CD4-positive, alpha-beta T cell treated with Interferon gamma for 1 hour (primary cell): ENCODE measurements around the gene HNRNPF.
A peak's percentile ranks its signal among the peaks of the same experiment; 100 is the strongest.

Source experiments
- DNase-seq: peaks from one replicate; pipeline ENCODE4 v3.0.0-alpha.2; 2020

HNRNPF gene

DNA sequence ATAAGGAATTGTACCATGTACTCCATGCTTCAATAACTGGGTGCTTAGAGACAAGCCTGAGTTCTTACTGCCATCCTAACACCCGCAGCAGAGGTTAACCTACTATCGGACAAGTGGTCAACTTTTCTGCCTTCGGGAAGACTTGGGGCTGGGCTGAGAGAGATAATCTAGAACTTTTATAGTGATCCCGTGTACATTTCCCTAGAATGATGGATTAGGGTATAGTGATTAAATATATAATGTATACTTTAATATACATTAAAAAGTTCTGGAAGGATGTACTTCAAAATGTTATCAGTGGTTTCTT is 12.2 kb upstream of the HNRNPF start:
- no peak for DNase-seq

DNA sequence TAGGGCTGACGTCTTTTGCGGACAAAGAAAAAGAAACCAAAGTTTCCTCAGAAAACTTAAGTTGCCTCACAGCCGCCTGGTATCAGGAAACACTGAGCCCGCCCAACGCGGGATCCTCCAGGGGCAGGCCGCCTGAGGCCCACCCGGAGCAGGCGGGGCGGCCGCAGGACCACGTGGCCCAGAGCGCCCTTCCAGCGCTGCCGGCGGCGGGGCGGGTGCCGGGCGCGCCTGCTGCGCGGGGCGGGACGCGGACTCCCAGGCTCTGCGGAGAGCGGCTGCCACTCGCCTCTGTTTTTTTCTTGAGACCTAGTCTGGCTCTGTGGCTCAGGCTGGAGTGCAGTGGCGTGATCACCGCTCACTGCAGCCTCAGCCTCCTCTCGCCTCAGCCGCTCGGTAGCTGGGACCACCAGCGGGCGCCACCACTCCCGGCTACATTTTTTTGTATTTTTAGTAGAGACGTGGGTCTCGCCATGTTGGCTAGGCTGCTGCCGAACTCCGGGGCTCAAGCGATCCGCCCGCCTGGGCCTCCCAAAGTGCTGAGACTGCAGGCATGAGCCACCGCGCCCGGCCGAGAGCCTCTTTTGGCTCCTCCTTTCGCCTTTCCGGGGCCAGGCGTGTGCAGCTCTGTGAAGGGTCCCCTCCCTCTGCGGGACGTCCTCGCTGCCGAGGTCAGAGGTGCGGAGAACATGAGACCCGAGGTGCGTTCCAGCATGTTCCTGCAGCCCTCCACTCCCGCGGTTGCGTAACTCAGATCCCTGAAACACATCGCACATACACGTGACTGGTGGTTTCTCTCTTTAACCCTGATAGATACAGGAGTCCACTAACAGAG is 11.6 kb upstream of the HNRNPF start:
- DNase-seq = peak; percentile 82

GRCh38 chr10:43419997-43420368 is 11.0 kb upstream of the HNRNPF start:
- no peak for DNase-seq

DNA sequence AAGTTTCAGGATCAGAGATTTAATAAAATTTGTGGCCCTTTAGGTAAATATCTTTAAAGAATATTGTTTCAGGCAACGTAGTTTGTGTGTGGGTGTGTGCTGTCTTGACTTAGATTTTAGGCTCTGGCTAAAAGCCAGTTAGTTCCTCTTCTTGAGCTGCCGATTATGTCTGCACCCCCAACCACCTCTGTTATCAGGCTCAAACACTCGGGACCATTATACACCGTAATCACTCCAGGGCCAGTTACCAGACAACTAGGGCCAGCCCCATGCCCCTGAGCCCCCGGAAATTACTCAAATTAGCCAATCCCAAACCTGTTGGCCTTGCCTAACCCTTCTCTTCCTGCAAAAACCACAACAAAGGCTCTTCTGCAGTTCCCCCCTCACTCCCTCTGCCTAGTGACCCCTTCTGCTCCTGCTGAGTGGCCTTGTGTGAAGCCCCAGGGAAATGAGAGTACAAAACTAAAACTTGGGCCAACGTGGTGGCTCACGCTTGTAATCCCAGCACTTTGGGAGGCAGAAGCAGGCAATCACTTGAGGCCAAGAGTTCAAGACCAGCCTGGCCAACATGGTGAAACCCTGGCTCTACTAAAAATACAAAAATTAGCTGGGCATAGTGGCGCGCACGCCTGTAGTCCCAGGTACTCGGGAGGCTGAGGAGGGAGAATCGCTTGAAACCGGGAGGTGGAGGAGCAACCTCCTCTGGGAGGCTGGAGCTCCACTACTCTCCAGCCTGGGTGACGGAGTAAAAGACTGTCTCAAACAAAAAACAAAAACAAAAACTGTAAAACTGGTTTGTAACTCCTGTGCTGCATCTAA is 9.2 kb upstream of the HNRNPF start:
- DNase-seq = peak; percentile 67

- no peak for DNase-seq
Measured at GRCh38 chr10:43415544-43415943, 6.6 kb upstream of the HNRNPF start.

DNA sequence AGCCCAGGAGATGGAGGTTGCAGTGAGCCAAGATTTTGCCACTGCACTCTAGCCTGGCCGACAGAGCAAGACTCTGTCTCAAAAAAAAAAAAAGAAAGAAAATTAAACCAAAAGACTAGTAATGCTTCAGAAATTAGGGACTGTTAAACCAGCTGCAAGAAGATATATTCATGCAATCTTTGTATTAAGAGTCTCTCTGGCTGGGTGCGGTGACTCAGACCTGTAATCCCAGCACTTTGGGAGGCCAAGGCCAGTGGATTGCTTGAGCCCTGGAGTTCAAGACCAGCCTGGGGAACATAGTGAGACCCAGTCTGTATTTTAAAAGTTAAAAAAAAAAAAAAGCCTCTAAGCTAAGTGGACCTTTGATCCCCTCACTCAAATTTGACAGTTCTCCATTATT is 2.5 kb upstream of the HNRNPF start:
- no peak for DNase-seq

DNA sequence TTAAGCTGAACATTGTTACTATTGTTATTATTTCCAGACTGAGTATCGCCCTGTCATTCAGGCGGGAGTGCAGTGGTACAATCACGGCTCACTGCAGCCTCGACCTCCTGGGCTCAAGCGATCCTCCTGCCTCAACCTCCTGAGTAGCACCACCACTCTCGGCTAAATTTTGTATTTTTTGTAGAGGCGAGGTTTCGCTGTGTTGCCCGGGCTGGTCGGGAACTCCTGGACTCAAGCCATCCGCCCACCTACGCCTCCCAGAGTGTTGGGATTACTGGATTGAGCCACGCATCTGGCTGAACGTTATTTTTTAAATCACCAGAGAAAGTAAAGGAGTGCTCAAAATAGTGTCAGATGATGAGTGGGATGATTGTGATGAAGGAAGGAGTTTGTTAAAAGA is 1.4 kb upstream of the HNRNPF start:
- DNase-seq = no peak

DNA sequence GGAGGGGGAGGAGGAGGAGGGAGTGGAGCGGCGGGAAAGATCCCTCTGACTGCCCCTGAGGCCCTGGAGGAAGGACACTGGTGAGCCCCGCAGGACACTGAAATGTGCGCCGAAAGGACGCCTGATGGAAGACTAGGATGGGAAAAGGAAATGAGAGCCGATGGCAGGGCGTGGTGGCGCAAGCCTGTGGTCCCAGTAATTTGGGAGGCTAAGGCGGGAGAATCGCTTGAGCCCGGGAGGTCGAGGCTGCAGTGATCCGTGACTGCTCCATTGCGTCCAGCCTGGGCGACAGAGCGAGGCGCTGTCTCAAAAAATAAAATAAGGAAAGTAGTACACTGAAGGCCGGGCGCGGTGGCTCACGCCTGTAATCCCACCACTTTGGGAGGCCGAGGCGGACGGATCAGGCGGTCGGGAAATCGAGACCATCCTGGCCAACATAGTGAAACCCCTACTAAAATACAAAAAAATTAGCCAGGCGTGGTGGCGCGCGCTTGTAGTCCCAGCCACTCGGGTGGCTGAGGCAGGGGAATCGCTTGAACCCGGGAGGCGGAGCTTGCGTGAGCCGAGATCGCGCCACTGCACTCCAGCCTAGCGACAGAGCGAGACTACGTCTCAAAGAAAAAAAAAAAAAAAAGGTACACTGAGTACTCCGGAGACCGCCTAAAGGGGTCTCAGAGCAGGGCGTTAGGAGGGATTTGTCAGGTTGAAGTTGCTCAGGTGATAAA is 561 bp upstream of the HNRNPF start:
- DNase-seq = peak; percentile 85

DNA sequence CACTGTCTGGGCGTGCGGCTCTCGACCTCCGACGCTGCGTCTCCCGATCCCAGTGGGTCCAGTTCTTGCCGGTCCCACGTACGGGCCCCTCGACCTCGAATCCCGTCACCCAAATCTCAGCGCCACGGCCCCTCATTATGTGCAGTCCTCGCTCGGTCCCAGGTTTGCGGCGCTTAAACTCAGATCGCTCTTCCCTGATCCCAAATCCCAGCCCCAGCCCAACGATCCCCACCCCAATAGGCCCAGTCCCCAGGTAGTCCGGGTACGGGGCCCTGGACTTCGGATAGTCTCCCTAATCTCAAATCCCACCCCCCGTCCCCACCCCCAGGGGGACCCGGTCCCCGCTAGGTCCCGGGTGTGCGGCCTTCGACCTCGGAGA is 666 bp downstream of the HNRNPF start:
- DNase-seq = no peak

DNA sequence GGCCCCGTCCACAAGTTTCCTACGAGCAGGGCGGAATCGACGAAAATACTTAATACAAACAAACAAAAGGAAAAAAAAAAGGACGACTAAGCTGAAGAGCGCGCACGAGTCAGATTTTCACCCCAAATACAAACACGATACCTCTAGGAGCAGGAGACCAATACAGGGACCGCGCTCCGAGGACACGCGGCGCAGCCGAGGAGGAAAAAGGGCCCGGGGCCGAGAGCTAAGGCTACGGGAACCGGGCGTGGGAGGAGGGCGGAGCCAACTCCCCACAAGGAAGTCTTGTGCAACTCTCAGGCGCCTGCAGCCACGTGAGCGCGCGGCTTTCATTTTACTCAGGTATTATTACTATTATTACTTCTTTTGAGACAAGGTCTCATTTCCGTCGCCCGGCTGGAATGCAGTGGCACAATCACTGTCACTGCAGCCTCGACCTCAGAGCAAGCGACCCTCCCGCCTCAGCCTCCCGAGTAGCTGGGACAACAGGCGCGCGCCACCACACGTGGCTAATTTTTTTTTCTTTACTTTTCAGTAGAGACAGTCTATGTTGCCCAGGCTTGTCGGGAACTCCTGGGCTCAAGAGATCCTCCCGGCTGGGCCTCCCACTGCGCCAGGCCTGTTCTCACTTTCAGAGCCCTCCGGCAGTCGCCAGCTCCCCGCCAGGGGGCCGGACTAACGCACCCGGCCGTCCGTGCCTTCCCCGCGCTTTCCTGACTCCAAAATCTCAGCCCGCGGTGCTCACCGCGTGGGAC is 1.2 kb downstream of the HNRNPF start:
- peak; percentile 89 for DNase-seq

DNA sequence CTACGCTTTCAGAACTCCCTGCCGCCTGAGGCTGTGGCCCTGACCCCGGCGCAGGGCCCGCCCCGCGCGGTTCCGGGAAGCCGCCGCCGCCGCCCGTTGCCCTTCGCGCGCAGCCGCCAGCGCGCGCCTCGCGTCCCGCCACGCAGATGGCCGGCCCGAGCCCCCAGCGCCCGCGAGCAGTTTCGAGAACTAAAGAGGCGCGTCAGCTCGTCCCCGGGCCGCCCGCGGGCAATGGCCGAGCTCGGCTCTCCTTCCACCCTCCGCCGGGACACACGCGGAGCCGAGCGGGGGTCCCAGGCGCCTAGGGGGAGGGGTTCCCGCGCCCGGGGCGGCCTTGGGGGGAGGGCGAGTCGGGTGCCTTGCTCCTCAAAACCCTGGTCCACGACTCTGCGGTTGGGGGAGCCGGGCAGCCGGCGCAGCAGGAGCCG is 1.8 kb downstream of the HNRNPF start:
- peak; percentile 54 for DNase-seq

DNA sequence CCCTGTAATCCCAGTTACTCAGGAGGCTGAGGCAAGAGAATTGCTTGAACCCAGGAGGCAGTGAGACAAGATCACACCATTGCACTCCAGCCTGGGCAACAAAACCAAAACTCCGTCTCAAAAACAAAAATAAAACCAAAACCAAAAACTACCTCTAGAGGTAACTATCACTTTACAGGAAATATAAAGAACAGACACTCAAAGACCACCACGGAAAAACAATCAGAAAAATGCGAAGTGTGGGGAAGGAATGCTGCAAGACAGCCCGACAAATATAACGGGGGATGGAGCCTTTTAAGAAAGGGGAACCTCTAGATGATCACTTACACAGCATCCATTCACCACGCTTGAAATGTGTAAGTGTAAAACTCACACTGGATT is 4.3 kb downstream of the HNRNPF start:
- DNase-seq = no peak

DNA sequence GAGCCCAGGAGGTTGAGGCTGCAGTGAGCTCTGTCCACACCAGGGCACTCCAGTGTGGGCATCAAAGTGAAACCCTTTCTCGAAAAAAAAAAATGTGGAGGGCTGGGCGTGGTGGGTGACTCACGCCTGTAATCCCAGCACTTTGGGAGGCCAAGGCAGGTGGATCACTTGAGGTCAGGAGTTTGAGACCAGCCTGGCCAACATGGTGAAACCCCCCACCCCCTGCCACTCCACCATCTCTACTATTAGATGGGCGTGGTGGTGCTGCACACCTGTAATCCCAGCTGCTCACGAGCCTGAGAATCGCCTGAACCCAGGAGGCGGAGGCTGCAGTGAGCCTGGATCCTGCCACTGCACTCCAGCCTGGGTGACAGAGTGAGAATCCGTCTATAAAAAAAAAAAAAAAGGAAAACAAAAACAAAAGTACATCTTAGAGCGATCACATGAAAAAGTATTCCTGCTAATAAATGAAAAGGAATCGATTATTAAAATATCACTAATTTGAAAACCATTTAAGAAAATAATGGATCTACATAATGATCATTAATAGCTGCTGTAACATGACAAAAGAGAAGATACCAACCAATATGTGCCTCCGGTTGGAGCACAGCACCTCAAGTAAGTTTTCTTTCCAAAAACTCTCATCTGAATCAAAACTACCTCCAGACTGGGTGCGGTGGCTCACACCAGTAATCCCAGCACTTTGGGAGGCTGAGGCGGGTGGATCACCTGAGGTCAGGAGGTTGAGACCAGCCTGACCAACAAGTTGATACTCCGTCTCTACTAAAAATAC is 4.9 kb downstream of the HNRNPF start:
- no peak for DNase-seq

DNA sequence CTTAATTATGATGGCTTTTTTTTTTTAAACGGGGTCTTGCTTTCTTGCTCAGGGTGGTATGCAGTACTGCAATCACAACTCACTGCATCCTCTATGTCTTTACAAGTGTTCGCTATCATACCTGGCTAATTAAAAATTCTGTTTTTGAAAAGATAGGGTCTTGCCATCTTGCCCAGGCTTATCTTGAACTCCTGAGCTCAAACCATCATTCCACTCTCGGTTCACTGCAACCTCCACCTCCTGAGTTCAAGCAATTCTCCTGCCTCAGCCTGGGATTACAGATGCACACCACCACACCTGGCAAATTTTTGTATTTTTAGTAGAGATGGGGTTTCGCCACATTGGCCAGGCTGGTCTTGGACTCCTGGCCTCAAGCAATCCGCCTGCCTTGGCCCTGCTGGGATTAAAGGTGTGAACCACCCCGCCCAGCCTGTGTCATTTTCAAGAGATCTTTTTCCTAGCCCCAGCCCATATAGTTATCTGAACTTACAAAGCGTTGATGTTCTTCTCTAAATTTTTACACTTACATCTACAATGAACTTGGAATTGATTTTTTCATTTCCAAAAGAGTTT is 6.0 kb downstream of the HNRNPF start:
- DNase-seq = no peak

- no peak for DNase-seq
Measured at GRCh38 chr10:43402176-43402575, 6.8 kb downstream of the HNRNPF start.

GRCh38 chr10:43401627-43402026 is 7.4 kb downstream of the HNRNPF start:
- no peak for DNase-seq

- DNase-seq = no peak
Measured at GRCh38 chr10:43399320-43400310, 9.4 kb downstream of the HNRNPF start.

- DNase-seq = no peak
Measured at GRCh38 chr10:43398939-43399319, 10.1 kb downstream of the HNRNPF start.

GRCh38 chr10:43396928-43397624 is 11.9 kb downstream of the HNRNPF start:
- DNase-seq = peak; percentile 82
